GM23338 (cell line): ENCODE results near the gene RAPGEF4. TPM values are rescaled to one million over a fixed set of nuclear protein-coding genes. Genes with fewer than 3 reads are reported as not detected.

Source experiments
- ATAC-seq: fragments of 200-7000 bp; cut with Tn5 transposase; 3 replicates; pipeline ENCODE4 v1.9.1; 2020
- DNase-seq: peaks from one replicate; pipeline ENCODE4 v3.0.0-alpha.2; 2015; ENCODE audit warnings: low spot score
- H2AFZ ChIP-seq: fragments of 200-600 bp; sonication (generic); 2 replicates; pipeline ENCODE4 v1.8.0; 2016; ENCODE audit warnings: antibody characterized with exemption, mild to moderate bottlenecking, moderate library complexity
- H3F3A ChIP-seq: fragments of 200-600 bp; sonication (generic); replicated peaks from 2 replicates; pipeline ENCODE4 v1.8.0; 2017; ENCODE audit warnings: antibody characterized with exemption, mixed run types, low read depth
- H3K27ac ChIP-seq: fragments of 200-600 bp; sonication (generic); 2 replicates; pipeline ENCODE4 v1.6.1; 2016; ENCODE audit warnings: low read depth
- H3K27me3 ChIP-seq: fragments of 200-600 bp; sonication (generic); 2 replicates; pipeline ENCODE4 v1.8.0; 2016; ENCODE audit warnings: mild to moderate bottlenecking, mixed run types, moderate library complexity; ENCODE audit not compliant: insufficient read depth
- H3K36me3 ChIP-seq: fragments of 200-600 bp; sonication (generic); 2 replicates; pipeline ENCODE4 v1.8.0; 2016; ENCODE audit warnings: mild to moderate bottlenecking; ENCODE audit not compliant: insufficient read depth
- H3K4me1 ChIP-seq: fragments of 200-600 bp; sonication (generic); 2 replicates; pipeline ENCODE4 v1.8.0; 2016; ENCODE audit warnings: mild to moderate bottlenecking, moderate library complexity; ENCODE audit not compliant: insufficient read depth
- H3K4me2 ChIP-seq: fragments of 200-600 bp; sonication (generic); 2 replicates; pipeline ENCODE4 v1.7.1; 2017; ENCODE audit warnings: mixed run types
- H3K4me3 ChIP-seq: fragments of 200-600 bp; sonication (generic); 2 replicates; pipeline ENCODE4 v1.6.1; 2016; ENCODE audit warnings: mixed run types
- H3K79me2 ChIP-seq: fragments of 200-600 bp; sonication (generic); replicated peaks from 2 replicates; pipeline ENCODE4 v1.8.0; 2017; ENCODE audit warnings: mild to moderate bottlenecking; ENCODE audit not compliant: insufficient read depth
- H3K9me2 ChIP-seq: fragments of 200-600 bp; sonication (generic); 2 replicates; pipeline ENCODE4 v1.8.0; 2017; ENCODE audit not compliant: insufficient read depth
- H4K20me1 ChIP-seq: fragments of 200-600 bp; sonication (generic); replicated peaks from 2 replicates; pipeline ENCODE4 v1.8.0; 2017; ENCODE audit warnings: mild to moderate bottlenecking; ENCODE audit not compliant: insufficient read depth
- H3K27ac Mint-ChIP-seq: 2 replicates; pipeline ENCODE4 v1.8.0; 2020; ENCODE audit warnings: inconsistent platforms, mild to moderate bottlenecking, moderate library complexity, mixed read lengths
- H3K27me3 Mint-ChIP-seq: 3 replicates; pipeline ENCODE4 v1.8.0; 2022; ENCODE audit warnings: low read depth, mild to moderate bottlenecking, moderate library complexity, mixed read lengths, inconsistent platforms; ENCODE audit not compliant: insufficient read depth, poor library complexity
- H3K36me3 Mint-ChIP-seq: 3 replicates; pipeline ENCODE4 v1.8.0; 2021; ENCODE audit warnings: low read depth, mild to moderate bottlenecking, inconsistent platforms, moderate library complexity, mixed read lengths
- H3K4me1 Mint-ChIP-seq: 3 replicates; pipeline ENCODE4 v1.8.0; 2020; ENCODE audit warnings: mild to moderate bottlenecking, inconsistent platforms, mixed read lengths
- H3K4me3 Mint-ChIP-seq: 3 replicates; pipeline ENCODE4 v1.8.0; 2021; ENCODE audit warnings: moderate library complexity, mild to moderate bottlenecking, inconsistent platforms, mixed read lengths
- H3K9me3 Mint-ChIP-seq: 3 replicates; pipeline ENCODE4 v1.8.0; 2020; ENCODE audit warnings: moderate library complexity, mild to moderate bottlenecking, inconsistent platforms, mixed read lengths
- ETS1 ChIP-seq: IDR thresholded peaks from 2 replicates; pipeline ENCODE4 v1.6.1; 2016; ENCODE audit warnings: antibody characterized with exemption
- EZH2 ChIP-seq: fragments of 200-600 bp; sonication (generic); IDR thresholded peaks from one replicate; pipeline ENCODE4 v1.8.0; 2017; ENCODE audit warnings: antibody characterized with exemption, mild to moderate bottlenecking, low read depth; ENCODE audit not compliant: unreplicated experiment
- EZH2phosphoT487 ChIP-seq: fragments of 200-600 bp; sonication (generic); IDR thresholded peaks from one replicate; pipeline ENCODE4 v1.8.1; 2018; ENCODE audit warnings: antibody characterized with exemption; ENCODE audit not compliant: unreplicated experiment
- JUNB ChIP-seq: IDR thresholded peaks from one replicate; pipeline ENCODE4 v1.6.1; 2016; ENCODE audit warnings: antibody characterized with exemption; ENCODE audit not compliant: unreplicated experiment
- STAT1 ChIP-seq: IDR thresholded peaks from one replicate; pipeline ENCODE4 v1.6.1; 2016; ENCODE audit warnings: antibody characterized with exemption; ENCODE audit not compliant: unreplicated experiment
- ZNF114 ChIP-seq: fragments of 250-450 bp; sonication (Bioruptor Pico); IDR thresholded peaks from 2 replicates; pipeline ENCODE4 v1.5.0; 2020; ENCODE audit warnings: mild to moderate bottlenecking, moderate library complexity
- ZNF462 ChIP-seq: fragments of 250-450 bp; sonication (Bioruptor Pico); IDR thresholded peaks from 2 replicates; pipeline ENCODE4 v1.5.0; 2020; ENCODE audit warnings: mild to moderate bottlenecking, moderate library complexity
- polyA plus RNA-seq: library from polyadenylated mRNA; unstranded; fragments of >200 nt; fragmentation: Nextera tagmentation; extraction: Ambion mirVana; gene quantifications from 2 replicates; pipeline ENCODE4 v1.2.1, GENCODE V29; 2016
- total RNA-seq: library from RNA; depleted of rRNA; stranded (reverse); fragments of >200 nt; shearing (Covaris generic); gene quantifications from 2 replicates; pipeline ENCODE4 v1.2.3, GENCODE V29; 2014
- TF ChIP-seq, protein P1 (sequence below), 2 experiments: fragments of 200-600 bp in 1 of 2; sonication (generic) in 1 of 2; conservative IDR thresholded peaks; 2 replicates each; pipeline versions ENCODE4 v1.5.1 to v1.6.1; 2016 to 2017; ENCODE audit warnings: antibody characterized with exemption in 2 of 2, low read depth in 2 of 2, mild to moderate bottlenecking in 2 of 2, moderate library complexity in 1 of 2
- TF ChIP-seq, protein P2 (sequence below): IDR thresholded peaks from one replicate; pipeline ENCODE4 v1.6.1; 2018; ENCODE audit warnings: antibody characterized with exemption; ENCODE audit not compliant: unreplicated experiment

The RAPGEF4 gene
- total and polyA plus RNA-seq, 2 experiments from 2014 or later = 1.7 to 4.7 TPM

DNA sequence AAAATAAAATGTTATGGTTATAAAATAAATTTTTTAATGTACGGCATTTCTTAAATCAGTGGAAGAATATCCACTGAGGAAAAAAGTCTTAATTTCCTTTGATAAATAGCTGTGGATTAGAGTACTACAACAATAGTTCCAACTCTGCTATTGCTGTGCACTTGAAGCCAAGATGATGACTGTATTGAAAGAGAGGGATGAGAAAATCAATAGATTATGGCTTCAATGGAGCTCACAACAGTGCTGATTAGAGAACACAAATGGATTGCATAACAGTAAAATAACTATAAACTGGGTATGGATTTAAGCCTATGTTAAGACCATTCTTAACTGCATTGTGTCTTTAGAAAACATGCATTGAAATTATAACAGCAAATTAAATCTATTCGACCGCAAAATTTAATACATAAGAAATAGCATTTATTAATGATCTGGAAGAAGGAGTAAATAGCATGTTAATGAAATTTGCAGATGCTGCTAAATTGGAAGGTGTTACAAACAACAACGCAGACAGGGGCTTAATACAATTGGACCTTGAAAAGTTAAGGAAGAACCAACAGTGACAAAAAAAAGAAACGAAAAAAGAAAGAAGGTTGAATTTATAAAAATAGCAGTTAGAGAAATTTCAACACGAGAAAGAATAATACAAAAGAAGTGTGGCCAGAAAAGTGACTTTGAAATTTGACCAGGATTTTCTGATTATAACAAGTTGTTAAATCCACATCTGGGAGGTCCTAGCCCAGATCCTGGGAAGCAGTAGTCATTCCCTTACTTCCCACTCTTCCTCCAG, 331.4 kb downstream of the RAPGEF4 start (continued):
- no peak for TF ChIP-seq ZNF462 (CRISPR knock-in tag)
- TF ChIP-seq EZH2 = no peak
- TF ChIP-seq ZNF114 = no peak

GRCh38 chr2:173075056-173075780, 339.6 kb downstream of the RAPGEF4 start:
- peak overlapping the region; percentile 90 for H3K4me2 ChIP-seq
- Mint-ChIP-seq H3K4me1 (peaks cover 17% of the 10 kb centered on the region), H3K27me3 (peaks cover 7% of the 10 kb centered on the region), H3K4me3 (peak overlapping the region; percentile 87), H3K9me3 (no peaks in the 10 kb centered on the region), H3K27ac (no peak overlapping the region), H3K36me3 (0 out of 3 replicates have a peak, but pooled peaks cover 1% of the 10 kb centered on the region)
- H3F3A ChIP-seq = 0 out of 2 replicates have a peak, but pooled peaks cover 4% of the 10 kb centered on the region
- peak overlapping the region; percentile 96 for H2AFZ ChIP-seq
- no peaks in the 10 kb centered on the region for H4K20me1 ChIP-seq
- peaks cover 9% of the 10 kb centered on the region for H3K27me3 ChIP-seq
- H3K4me3 ChIP-seq = peak overlapping the region; percentile 83
- no peaks in the 10 kb centered on the region for H3K9me2 ChIP-seq
- ATAC-seq (peak; percentile 13), DNase-seq (peak; percentile 65)
- no peaks in the 10 kb centered on the region for H3K36me3 ChIP-seq
- no peak overlapping the region for H3K27ac ChIP-seq
- H3K79me2 ChIP-seq = peaks cover 9% of the 10 kb centered on the region; the same call in 1 of the 2 replicates
- peaks cover 10% of the 10 kb centered on the region for H3K4me1 ChIP-seq
- TF ChIP-seq STAT1 = no peak
- TF ChIP-seq EZH2phosphoT487 = no peak
- no peak for TF ChIP-seq ETS1
- TF ChIP-seq, protein P1, sequence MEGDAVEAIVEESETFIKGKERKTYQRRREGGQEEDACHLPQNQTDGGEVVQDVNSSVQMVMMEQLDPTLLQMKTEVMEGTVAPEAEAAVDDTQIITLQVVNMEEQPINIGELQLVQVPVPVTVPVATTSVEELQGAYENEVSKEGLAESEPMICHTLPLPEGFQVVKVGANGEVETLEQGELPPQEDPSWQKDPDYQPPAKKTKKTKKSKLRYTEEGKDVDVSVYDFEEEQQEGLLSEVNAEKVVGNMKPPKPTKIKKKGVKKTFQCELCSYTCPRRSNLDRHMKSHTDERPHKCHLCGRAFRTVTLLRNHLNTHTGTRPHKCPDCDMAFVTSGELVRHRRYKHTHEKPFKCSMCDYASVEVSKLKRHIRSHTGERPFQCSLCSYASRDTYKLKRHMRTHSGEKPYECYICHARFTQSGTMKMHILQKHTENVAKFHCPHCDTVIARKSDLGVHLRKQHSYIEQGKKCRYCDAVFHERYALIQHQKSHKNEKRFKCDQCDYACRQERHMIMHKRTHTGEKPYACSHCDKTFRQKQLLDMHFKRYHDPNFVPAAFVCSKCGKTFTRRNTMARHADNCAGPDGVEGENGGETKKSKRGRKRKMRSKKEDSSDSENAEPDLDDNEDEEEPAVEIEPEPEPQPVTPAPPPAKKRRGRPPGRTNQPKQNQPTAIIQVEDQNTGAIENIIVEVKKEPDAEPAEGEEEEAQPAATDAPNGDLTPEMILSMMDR (conservative IDR thresholded peaks at IDR 0.05; ENCODE audit: low read depth in 2 of 2) = no peak; a peak in 1 of 4 replicates
- TF ChIP-seq EZH2 = no peak
- TF ChIP-seq JUNB = no peak
- no peak for TF ChIP-seq ZNF114
- TF ChIP-seq, protein P2, sequence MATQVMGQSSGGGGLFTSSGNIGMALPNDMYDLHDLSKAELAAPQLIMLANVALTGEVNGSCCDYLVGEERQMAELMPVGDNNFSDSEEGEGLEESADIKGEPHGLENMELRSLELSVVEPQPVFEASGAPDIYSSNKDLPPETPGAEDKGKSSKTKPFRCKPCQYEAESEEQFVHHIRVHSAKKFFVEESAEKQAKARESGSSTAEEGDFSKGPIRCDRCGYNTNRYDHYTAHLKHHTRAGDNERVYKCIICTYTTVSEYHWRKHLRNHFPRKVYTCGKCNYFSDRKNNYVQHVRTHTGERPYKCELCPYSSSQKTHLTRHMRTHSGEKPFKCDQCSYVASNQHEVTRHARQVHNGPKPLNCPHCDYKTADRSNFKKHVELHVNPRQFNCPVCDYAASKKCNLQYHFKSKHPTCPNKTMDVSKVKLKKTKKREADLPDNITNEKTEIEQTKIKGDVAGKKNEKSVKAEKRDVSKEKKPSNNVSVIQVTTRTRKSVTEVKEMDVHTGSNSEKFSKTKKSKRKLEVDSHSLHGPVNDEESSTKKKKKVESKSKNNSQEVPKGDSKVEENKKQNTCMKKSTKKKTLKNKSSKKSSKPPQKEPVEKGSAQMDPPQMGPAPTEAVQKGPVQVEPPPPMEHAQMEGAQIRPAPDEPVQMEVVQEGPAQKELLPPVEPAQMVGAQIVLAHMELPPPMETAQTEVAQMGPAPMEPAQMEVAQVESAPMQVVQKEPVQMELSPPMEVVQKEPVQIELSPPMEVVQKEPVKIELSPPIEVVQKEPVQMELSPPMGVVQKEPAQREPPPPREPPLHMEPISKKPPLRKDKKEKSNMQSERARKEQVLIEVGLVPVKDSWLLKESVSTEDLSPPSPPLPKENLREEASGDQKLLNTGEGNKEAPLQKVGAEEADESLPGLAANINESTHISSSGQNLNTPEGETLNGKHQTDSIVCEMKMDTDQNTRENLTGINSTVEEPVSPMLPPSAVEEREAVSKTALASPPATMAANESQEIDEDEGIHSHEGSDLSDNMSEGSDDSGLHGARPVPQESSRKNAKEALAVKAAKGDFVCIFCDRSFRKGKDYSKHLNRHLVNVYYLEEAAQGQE = no peak
